ENCODE data around the gene ERFE.

ERFE gene

GRCh38 chr2:238126775-238127164, 32.0 kb upstream of the ERFE start:
- no peak for DNase-seq

GRCh38 chr2:238127165-238128060, 31.4 kb upstream of the ERFE start:
- no peak for DNase-seq

GRCh38 chr2:238128061-238128440, 30.7 kb upstream of the ERFE start:
- no peak for DNase-seq

- no peak for DNase-seq
Observed at GRCh38 chr2:238128534-238129001, 30.2 kb upstream of the ERFE start.

- no peak for DNase-seq
Observed at GRCh38 chr2:238129166-238130010, 29.4 kb upstream of the ERFE start.

GRCh38 chr2:238130111-238130695, 28.6 kb upstream of the ERFE start:
- no peak for DNase-seq

- no peak for DNase-seq
Observed at GRCh38 chr2:238130696-238131628, 27.8 kb upstream of the ERFE start.

- DNase-seq = no peak
Observed at GRCh38 chr2:238131761-238132462, 26.9 kb upstream of the ERFE start.

- no peak for DNase-seq
Observed at GRCh38 chr2:238132463-238133450, 26.0 kb upstream of the ERFE start.

GRCh38 chr2:238133499-238134392, 25.0 kb upstream of the ERFE start:
- DNase-seq = no peak

GRCh38 chr2:238134393-238134785, 24.4 kb upstream of the ERFE start:
- DNase-seq = no peak

- DNase-seq = no peak
Observed at GRCh38 chr2:238135601-238136150, 23.1 kb upstream of the ERFE start.

GRCh38 chr2:238136820-238137537, 21.8 kb upstream of the ERFE start:
- no peak for DNase-seq

- no peak for DNase-seq
Observed at GRCh38 chr2:238137885-238138284, 20.9 kb upstream of the ERFE start.

- DNase-seq = no peak
Observed at GRCh38 chr2:238138331-238139195, 20.2 kb upstream of the ERFE start, which contains the start of gene KLHL30. Gene KLHL30 (plus strand): TSS chr2:238138668. CDS start chr2:238140755, 2,087 bp downstream.

GRCh38 chr2:238139196-238140039, 19.4 kb upstream of the ERFE start:
- no peak for DNase-seq
